ENCODE results near the gene RRM1.
A peak's percentile ranks its signal among the peaks of the same experiment; 100 is the strongest.
"Not testable (repeated sequence)": the region's sequence is repeated elsewhere in the genome, so short reads cannot be mapped to it uniquely, and the experiment has no call there.

Gene RRM1

GRCh38 chr11:4140067-4140636 lies 45.6 kb downstream of the RRM1 start:
- DNase-seq (ENCODE audit: low spot score), result no peak

GRCh38 chr11:4146070-4146771 lies 51.6 kb downstream of the RRM1 start:
- no peak for DNase-seq (ENCODE audit: low spot score)

GRCh38 chr11:4146772-4147098 lies 52.1 kb downstream of the RRM1 start:
- no peak for DNase-seq (ENCODE audit: low spot score)

GRCh38 chr11:4154503-4154902 lies 59.9 kb downstream of the RRM1 start:
- no peak for DNase-seq (ENCODE audit: low spot score)

GRCh38 chr11:4156571-4156970 lies 62.0 kb downstream of the RRM1 start:
- no peak for DNase-seq (ENCODE audit: low spot score)

GRCh38 chr11:4158818-4159217 lies 64.2 kb downstream of the RRM1 start:
- not testable (repeated sequence) for DNase-seq (ENCODE audit: low spot score)

- DNase-seq (ENCODE audit: low spot score), result no peak
Measured at GRCh38 chr11:4161305-4161704, 66.7 kb downstream of the RRM1 start.

DNA sequence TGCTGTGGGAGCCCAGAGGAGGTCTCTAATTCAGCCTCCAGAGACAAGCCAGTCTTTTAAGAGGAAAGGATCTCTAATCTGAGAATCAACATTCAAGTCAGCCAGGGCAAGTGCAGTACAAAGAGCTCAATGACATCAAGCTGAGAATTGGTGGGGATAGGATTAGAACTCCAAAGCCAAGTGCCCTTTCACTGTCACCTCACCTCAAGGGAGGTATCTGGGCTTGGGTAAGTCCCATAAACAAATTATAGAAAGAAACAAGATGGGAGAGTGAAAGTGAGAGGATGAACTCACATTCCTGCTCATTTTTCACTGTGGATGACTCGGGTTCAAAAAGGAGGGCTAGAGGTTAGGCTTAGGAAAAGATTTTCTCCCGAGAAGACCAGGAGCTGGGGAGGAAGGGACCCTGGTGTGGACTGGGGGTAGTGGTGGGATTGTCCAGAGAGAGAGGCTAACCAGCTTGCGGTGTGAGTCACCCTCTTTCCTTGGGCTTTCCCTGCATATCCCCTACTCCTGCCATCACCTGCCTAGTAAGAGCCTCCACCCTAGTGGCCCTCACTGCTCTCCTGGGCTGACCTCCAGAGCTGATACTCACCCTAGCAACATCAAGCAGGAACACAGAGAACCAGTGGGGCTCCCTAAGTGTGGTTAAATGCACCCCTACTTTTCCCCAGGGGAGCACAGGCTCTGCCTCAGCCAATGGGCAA lies 70.4 kb downstream of the RRM1 start:
- no peak for DNase-seq (ENCODE audit: low spot score)

DNA sequence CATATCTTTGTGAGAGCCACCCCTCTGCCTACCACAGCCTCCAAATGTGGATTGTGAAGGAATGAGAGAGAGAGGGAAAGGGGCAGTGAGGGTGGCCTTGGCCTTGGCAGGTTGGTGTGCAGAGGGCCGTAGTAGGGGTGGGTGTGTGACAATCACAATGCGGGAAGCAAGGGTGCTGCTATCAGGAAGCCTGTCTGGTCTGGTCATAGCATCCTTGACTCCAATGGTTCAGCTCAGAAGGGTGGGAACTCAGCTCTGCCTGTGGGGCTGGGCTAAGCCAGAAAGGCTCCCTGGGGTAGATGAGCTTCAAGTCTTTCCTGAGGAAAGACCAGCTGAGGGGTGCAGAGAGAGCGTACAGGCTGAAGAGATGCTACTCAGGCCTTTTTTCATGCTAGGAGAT lies 72.7 kb downstream of the RRM1 start:
- DNase-seq (ENCODE audit: low spot score), result no peak

DNA sequence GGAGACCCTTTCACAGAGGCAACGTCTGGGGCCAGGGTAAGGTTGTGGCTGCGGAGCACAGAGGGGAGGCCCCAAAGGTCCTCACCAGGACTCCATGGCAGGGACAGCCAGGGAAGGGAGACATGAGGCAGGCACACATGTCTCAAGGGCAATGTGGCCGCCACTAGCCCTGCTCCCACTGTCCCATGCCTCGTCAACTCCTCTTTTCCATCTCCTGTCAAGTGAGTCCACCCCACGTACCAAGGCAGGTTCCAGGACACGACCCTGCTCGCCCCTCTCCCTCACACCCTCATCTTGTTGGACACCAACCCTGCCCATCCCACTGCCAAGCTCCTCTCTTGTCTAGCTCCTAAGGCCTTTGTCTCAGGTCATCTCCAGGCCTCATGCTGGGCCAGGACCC lies 73.2 kb downstream of the RRM1 start:
- DNase-seq (ENCODE audit: low spot score), result no peak

DNA sequence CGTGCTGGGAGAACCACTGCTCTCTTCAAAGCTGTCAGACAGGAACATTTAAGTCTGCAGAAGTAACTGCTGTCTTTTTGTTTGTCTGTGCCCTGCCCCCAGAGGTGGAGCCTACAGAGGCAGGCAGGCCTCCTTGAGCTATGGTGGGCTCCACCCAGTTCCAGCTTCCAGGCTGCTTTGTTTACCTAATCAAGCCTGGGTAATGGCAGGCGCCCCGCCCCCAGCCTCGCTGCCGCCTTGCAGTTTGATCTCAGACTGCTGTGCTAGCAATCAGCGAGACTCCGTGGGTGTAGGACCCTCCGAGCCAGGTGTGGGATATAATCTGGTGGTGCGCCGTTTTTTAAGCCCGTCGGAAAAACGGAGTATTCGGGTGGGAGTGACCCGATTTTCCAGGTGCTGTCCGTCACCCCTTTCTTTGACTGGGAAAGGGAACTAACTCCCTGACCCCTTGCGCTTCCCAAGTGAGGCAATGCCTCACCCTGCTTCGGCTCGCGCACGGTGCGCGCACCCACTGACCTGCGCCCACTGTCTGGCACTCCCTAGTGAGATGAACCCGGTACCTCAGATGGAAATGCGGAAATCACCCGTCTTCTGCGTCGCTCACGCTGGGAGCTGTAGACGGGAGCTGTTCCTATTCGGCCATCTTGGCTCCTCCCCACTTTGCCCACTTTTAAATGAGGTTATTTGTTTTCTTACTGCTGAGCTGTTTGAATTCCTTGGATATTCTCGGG lies 81.2 kb downstream of the RRM1 start:
- DNase-seq (ENCODE audit: low spot score), result not testable (repeated sequence)

- no peak for DNase-seq (ENCODE audit: low spot score)
Measured at GRCh38 chr11:4178813-4179662, 84.4 kb downstream of the RRM1 start.

DNA sequence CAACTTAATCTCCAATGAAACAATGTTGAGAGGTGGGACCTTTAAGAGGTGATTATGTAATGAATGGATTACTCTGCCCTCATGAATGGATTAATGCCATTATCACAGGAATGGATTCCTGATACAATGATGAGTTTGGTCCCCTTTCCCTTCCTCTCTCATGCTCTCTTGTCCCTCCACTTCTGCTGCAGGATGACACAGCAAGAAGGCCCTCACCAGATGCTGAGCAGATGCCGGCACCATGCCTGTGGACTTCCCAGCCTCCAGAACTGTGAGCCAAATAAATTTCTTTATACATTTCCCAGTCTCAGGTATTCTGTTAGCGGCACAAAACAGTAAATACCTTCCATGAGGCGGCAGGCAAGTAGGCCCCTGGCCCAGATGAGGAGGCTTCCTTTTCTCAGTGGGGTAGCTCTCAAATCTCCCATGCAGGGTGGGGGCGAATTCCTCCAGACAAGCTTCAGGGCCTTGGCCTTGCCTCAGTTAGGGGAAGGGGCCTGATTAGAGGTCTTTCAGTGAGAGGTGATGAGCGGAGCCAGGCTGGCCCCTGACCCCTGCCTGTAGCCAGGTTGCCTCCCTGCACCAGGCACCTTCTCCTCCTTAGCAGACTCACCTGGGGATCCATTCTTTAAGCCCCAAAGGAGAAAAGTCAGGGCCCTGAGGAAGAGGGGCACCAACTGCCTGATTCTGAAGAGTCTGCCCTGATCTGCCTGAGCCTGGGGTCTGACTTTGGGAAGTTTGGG lies 86.0 kb downstream of the RRM1 start:
- DNase-seq (ENCODE audit: low spot score), result no peak

GRCh38 chr11:4181782-4182721 lies 87.5 kb downstream of the RRM1 start:
- DNase-seq (ENCODE audit: low spot score), result peak; percentile 84

GRCh38 chr11:4183410-4184057 lies 88.9 kb downstream of the RRM1 start:
- no peak for DNase-seq (ENCODE audit: low spot score)

GRCh38 chr11:4184163-4184916 lies 89.7 kb downstream of the RRM1 start:
- no peak for DNase-seq (ENCODE audit: low spot score)

- no peak for DNase-seq (ENCODE audit: low spot score)
Measured at GRCh38 chr11:4185561-4185960, 91.0 kb downstream of the RRM1 start.

- no peak for DNase-seq (ENCODE audit: low spot score)
Measured at GRCh38 chr11:4186464-4187054, 92.0 kb downstream of the RRM1 start.
